ENCODE results near the gene SNTA1. TPM values are rescaled to one million over a fixed set of nuclear protein-coding genes. Genes with fewer than 3 reads are reported as not detected.

SNTA1 gene
- total RNA-seq, 1 experiment from 2014 or later, result 14.6 TPM

GRCh38 chr20:33408716-33409654 is 34.6 kb downstream of the SNTA1 start:
- intact Hi-C loops (cut with micrococcal nuclease), result no loop called here
- Histone ChIP-seq H2AFZ (ENCODE audit: low read depth, low read length, poor library complexity, severe bottlenecking) (no peak overlapping the region), H3K27me3 (ENCODE audit: insufficient read depth, low read length) (no peaks in the 10 kb centered on the region), H3K36me3 (ENCODE audit: control insufficient read depth in 1 of 2, insufficient read depth in 2 of 2, low read length in 2 of 2) (no peaks in the 10 kb centered on the region; a peak in 1 of 4 replicates), H3K9ac (ENCODE audit: low read length) (no peak overlapping the region), H3K4me1 (ENCODE audit: control insufficient read depth in 1 of 2, insufficient read depth in 2 of 2, low read length in 2 of 2) (peaks cover 0 to 5% of the 10 kb centered on the region in 2 experiments; a peak in 1 of 4 replicates), H3K4me2 (ENCODE audit: low read length) (no peak overlapping the region), H3K9me3 (ENCODE audit: control insufficient read depth in 1 of 2, insufficient read depth in 1 of 2, low read depth in 1 of 2, low read length in 2 of 2) (no peaks in the 10 kb centered on the region), H3K4me3 (replicated peaks in 1 of 2; ENCODE audit: low read depth in 1 of 2, low read length in 2 of 2) (no peak overlapping the region), H4K20me1 (ENCODE audit: insufficient read depth) (no peaks in the 10 kb centered on the region), H3K79me2 (ENCODE audit: insufficient read depth, low read length) (no peaks in the 10 kb centered on the region), H3K9me2 (ENCODE audit: insufficient read depth) (no peaks in the 10 kb centered on the region), H3K27ac (ENCODE audit: low read depth, low read length) (no peak overlapping the region)
- POLR2A ChIA-PET, result no interaction called here
- TF ChIP-seq ZFX (IDR thresholded peaks at IDR 0.05) (no peak), YY1 (IDR thresholded peaks at IDR 0.05; ENCODE audit: extremely low read depth, insufficient replicate concordance, low read depth, low read length) (no peak), REST (IDR thresholded peaks at IDR 0.05; ENCODE audit: low read depth) (no peak), ZNF274 (IDR thresholded peaks at IDR 0.05; ENCODE audit: low read depth, low read length) (no peak), RAD21 (IDR thresholded peaks at IDR 0.05; ENCODE audit: low read depth) (no peak), POLR2AphosphoS5 (IDR thresholded peaks at IDR 0.05; ENCODE audit: low read depth, low read length) (no peak), CEBPB (IDR thresholded peaks at IDR 0.05; ENCODE audit: low read depth) (no peak), ELF1 (IDR thresholded peaks at IDR 0.05; ENCODE audit: borderline replicate concordance, low read depth) (no peak), ZBTB33 (IDR thresholded peaks at IDR 0.05; ENCODE audit: extremely low read depth, insufficient replicate concordance, low read length) (no peak), CBX3 (IDR thresholded peaks at IDR 0.05; ENCODE audit: low read depth) (no peak), SP1 (IDR thresholded peaks at IDR 0.05; ENCODE audit: low read depth) (no peak), EGR1 (IDR thresholded peaks at IDR 0.05; ENCODE audit: low read depth) (no peak), MAX (IDR thresholded peaks at IDR 0.05) (no peak), TCF7L2 (IDR thresholded peaks at IDR 0.05; ENCODE audit: borderline replicate concordance, extremely low read depth, insufficient read depth, insufficient read length) (no peak), EZH2phosphoT487 (IDR thresholded peaks at IDR 0.05; ENCODE audit: borderline replicate concordance) (no peak)
- BruUV-seq (replicated peaks), result no TSS peak
- DNase-seq (ENCODE audit: low read depth, low spot score) (no peak), ATAC-seq (no peak)
- RAD21 ChIA-PET (ENCODE audit: low non-redundant PET in 1 of 2, low total read pairs in 2 of 2, uncharacterized antibody in 2 of 2, unreplicated experiment in 2 of 2), result interaction anchor here in 1 of 2 experiments (0.6 kb wide), 1 partner anchor 1233 kb away, joined by 5 read pairs; no protein-coding TSS in a partner anchor
- CTCF ChIA-PET, result no interaction called here

Measured in HCT116 (cell line).